ENCODE results near the gene SLC26A1. TPM values are rescaled to one million over a fixed set of nuclear protein-coding genes. Genes with fewer than 3 reads are reported as not detected.

Gene SLC26A1
- total RNA-seq, 2 experiments from 2014 or later: not detected

GRCh38 chr4:1035510-1035909 is 42.3 kb upstream of the SLC26A1 start:
- Mint-ChIP-seq H3K36me3 (ENCODE audit: low read depth) (no peaks in the 10 kb centered on the region), H3K27me3 (no peaks in the 10 kb centered on the region), H3K4me3 (no peak overlapping the region), H3K4me1 (ENCODE audit: low read depth) (no peaks in the 10 kb centered on the region), H3K27ac (no peak overlapping the region), H3K9me3 (no peaks in the 10 kb centered on the region)
- no peak for TF ChIP-seq CTCF (IDR thresholded peaks at IDR 0.05)
- Histone ChIP-seq H3K4me3 (ENCODE audit: low read length) (no peak overlapping the region), H3K4me1 (ENCODE audit: insufficient read depth, low read length) (no peaks in the 10 kb centered on the region), H3K36me3 (ENCODE audit: insufficient read depth, low read length) (no peaks in the 10 kb centered on the region), H3K27ac (ENCODE audit: low read depth in 1 of 2, low read length in 2 of 2) (no peak overlapping the region), H3K9me3 (ENCODE audit: control insufficient read depth in 1 of 2, insufficient read depth in 1 of 2, low read length in 2 of 2) (peaks cover 0 to 7% of the 10 kb centered on the region in 2 experiments), H3K27me3 (ENCODE audit: control insufficient read depth in 1 of 2, insufficient read depth in 2 of 2, low read length in 2 of 2) (peaks cover 4 to 6% of the 10 kb centered on the region in 2 experiments)
- CTCF ChIA-PET: no interaction called here
- ATAC-seq (ENCODE audit: poor library complexity): no peak
- DNase-seq: no peak
- intact Hi-C loops (cut with DNase I, micrococcal nuclease): no loop called here
- POLR2A ChIA-PET: no interaction called here

- ChIA-PET CTCF (no interaction called here), POLR2A (no interaction called here)
- DNase-seq: no peak
- intact Hi-C loops (cut with DNase I, micrococcal nuclease): no loop called here
- H3K27ac ChIP-seq (ENCODE audit: low read depth in 1 of 2, low read length in 2 of 2): no peak overlapping the region
- Mint-ChIP-seq H3K9me3 (no peaks in the 10 kb centered on the region), H3K4me1 (ENCODE audit: low read depth) (no peaks in the 10 kb centered on the region), H3K4me3 (no peak overlapping the region), H3K36me3 (ENCODE audit: low read depth) (no peaks in the 10 kb centered on the region), H3K27me3 (no peaks in the 10 kb centered on the region), H3K27ac (no peak overlapping the region)
- no peak for ATAC-seq (ENCODE audit: poor library complexity)
- H3K4me3 ChIP-seq (ENCODE audit: low read length): no peak overlapping the region
- H3K27me3 ChIP-seq (ENCODE audit: control insufficient read depth in 1 of 2, insufficient read depth in 2 of 2, low read length in 2 of 2): peaks cover 4 to 6% of the 10 kb centered on the region in 2 experiments
- H3K9me3 ChIP-seq (ENCODE audit: control insufficient read depth in 1 of 2, insufficient read depth in 1 of 2, low read length in 2 of 2): peaks cover 0 to 7% of the 10 kb centered on the region in 2 experiments
- H3K36me3 ChIP-seq (ENCODE audit: insufficient read depth, low read length): no peaks in the 10 kb centered on the region
- no peak for TF ChIP-seq CTCF (IDR thresholded peaks at IDR 0.05)
- H3K4me1 ChIP-seq (ENCODE audit: insufficient read depth, low read length): no peaks in the 10 kb centered on the region
Measured at GRCh38 chr4:1033840-1034551, 40.8 kb upstream of the SLC26A1 start.

- no peaks in the 10 kb centered on the region for H3K27me3 Mint-ChIP-seq
- POLR2A ChIA-PET: no interaction called here
- intact Hi-C loops (cut with DNase I, micrococcal nuclease): no loop called here
Measured at GRCh38 chr4:1032861-1033260, 39.7 kb upstream of the SLC26A1 start.

More at GRCh38 chr4:1032861-1033260, 39.7 kb upstream of the SLC26A1 start:
- H3K36me3 ChIP-seq (ENCODE audit: insufficient read depth, low read length): no peaks in the 10 kb centered on the region
- H3K4me3 Mint-ChIP-seq: no peak overlapping the region
- TF ChIP-seq CTCF (IDR thresholded peaks at IDR 0.05): no peak
- H3K27ac Mint-ChIP-seq: no peak overlapping the region
- CTCF ChIA-PET: no interaction called here
- H3K27me3 ChIP-seq (ENCODE audit: control insufficient read depth in 1 of 2, insufficient read depth in 2 of 2, low read length in 2 of 2): peaks cover 4 to 6% of the 10 kb centered on the region in 2 experiments
- H3K9me3 ChIP-seq (ENCODE audit: control insufficient read depth in 1 of 2, insufficient read depth in 1 of 2, low read length in 2 of 2): peaks cover 0 to 7% of the 10 kb centered on the region in 2 experiments
- no peaks in the 10 kb centered on the region for H3K4me1 ChIP-seq (ENCODE audit: insufficient read depth, low read length)
- ATAC-seq (ENCODE audit: poor library complexity) (no peak), DNase-seq (no peak)
- H3K27ac ChIP-seq (ENCODE audit: low read depth in 1 of 2, low read length in 2 of 2): no peak overlapping the region
- no peaks in the 10 kb centered on the region for H3K36me3 Mint-ChIP-seq (ENCODE audit: low read depth)
- H3K4me1 Mint-ChIP-seq (ENCODE audit: low read depth): no peaks in the 10 kb centered on the region
- H3K9me3 Mint-ChIP-seq: no peaks in the 10 kb centered on the region
- no peak overlapping the region for H3K4me3 ChIP-seq (ENCODE audit: low read length)

Measured in CD4-positive, alpha-beta T cell (primary cell).